HAP-1 (cell line): ENCODE measurements around the gene GUCA2B.

Experiments used
- DNase-seq, 2 experiments: peaks; one replicate each; pipeline ENCODE4 v3.0.0-alpha.2; 2016 to 2020; ENCODE audit warnings: low spot score in 2 of 2
- H3K27me3 ChIP-seq: fragments of 250-450 bp; sonication (Bioruptor Pico); 2 replicates; pipeline ENCODE4 v1.5.1; 2020; ENCODE audit warnings: low read depth, mild to moderate bottlenecking, moderate library complexity
- H3K36me3 ChIP-seq: fragments of 250-450 bp; sonication (Bioruptor Pico); replicated peaks from 2 replicates; pipeline ENCODE4 v1.5.1; 2020; ENCODE audit warnings: mild to moderate bottlenecking
- H3K4me1 ChIP-seq: fragments of 250-450 bp; sonication (Bioruptor Pico); 2 replicates; pipeline ENCODE4 v1.5.1; 2020; ENCODE audit warnings: mild to moderate bottlenecking
- H3K4me3 ChIP-seq: fragments of 250-450 bp; sonication (Bioruptor Pico); 2 replicates; pipeline ENCODE4 v1.5.1; 2020; ENCODE audit warnings: mild to moderate bottlenecking, moderate library complexity
- H3K9me3 ChIP-seq: fragments of 250-450 bp; sonication (Bioruptor Pico); 2 replicates; pipeline ENCODE4 v1.5.1; 2020; ENCODE audit warnings: mild to moderate bottlenecking, moderate library complexity
- in situ Hi-C: fragments of 300-500 bp; cut with MboI; formaldehyde crosslinking; loops from 3 replicates; pipeline ENCODE4 v1.14.3; 2020; ENCODE audit warnings: low sequenced_read_pairs, inconsistent platforms, mixed read lengths

GUCA2B gene

DNA sequence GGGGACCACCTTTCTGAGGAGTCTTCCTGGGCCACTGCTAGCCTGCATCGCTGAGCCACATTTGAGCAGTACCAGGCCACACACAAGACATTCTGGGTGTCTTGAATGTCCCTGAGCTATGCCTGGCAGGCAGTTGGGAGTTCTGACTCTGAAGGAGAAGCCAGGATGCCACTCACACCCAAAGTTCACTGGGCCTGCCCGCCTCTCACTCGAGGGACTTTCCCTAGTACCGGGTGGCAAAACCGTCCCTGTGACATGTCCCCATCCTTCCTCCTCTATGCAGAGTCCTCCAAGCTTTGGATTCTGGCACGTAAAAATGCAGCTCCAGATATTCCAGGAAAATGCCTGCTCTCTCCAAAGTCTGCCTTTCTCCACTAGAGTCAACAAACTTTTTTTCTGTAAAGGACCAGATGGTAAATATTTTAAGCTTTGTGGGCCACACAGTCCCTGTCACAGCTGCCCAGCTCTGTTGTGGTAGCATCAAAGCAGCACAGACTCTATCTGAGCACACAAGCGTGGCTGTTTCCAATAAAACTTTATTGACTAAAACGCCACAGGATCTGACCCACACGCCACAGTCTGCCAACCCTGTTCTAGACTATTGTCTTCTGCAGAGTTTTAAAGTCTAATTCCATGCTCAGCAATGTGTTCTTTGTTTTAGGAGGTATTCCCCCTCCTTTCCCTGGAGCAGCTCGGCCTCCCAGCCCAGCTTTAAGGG, 19.2 kb upstream of the GUCA2B start:
- no peaks in the 10 kb centered on the region for H3K9me3 ChIP-seq
- no peak overlapping the region for H3K4me3 ChIP-seq
- H3K27me3 ChIP-seq = no peaks in the 10 kb centered on the region
- no peaks in the 10 kb centered on the region for H3K4me1 ChIP-seq
- in situ Hi-C loops = no loop called here
- DNase-seq = no peak
- H3K36me3 ChIP-seq = no peaks in the 10 kb centered on the region

DNA sequence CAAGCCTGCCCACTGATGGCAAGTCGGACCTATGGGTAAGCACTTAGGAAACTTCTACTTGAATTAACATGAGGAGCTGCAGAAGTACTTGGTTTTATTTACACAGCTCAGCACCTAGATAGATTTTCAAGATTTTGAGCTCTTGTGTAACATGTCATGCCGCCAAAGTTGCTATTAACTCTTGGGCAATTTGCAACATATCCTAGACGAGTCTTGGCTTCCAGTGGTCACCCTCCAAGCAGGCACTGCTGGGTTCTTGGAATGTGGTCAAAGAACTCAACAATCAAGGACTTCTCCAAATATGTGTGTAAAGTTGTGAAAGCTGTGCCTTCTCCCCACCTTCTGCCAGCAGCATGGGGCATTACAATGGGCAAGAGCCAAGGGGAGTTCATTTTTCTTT, 17.8 kb upstream of the GUCA2B start:
- Histone ChIP-seq H3K27me3 (peaks cover 4% of the 10 kb centered on the region), H3K9me3 (no peaks in the 10 kb centered on the region), H3K4me1 (no peaks in the 10 kb centered on the region), H3K36me3 (no peaks in the 10 kb centered on the region), H3K4me3 (no peak overlapping the region)
- DNase-seq = no peak
- in situ Hi-C loops = no loop called here

DNA sequence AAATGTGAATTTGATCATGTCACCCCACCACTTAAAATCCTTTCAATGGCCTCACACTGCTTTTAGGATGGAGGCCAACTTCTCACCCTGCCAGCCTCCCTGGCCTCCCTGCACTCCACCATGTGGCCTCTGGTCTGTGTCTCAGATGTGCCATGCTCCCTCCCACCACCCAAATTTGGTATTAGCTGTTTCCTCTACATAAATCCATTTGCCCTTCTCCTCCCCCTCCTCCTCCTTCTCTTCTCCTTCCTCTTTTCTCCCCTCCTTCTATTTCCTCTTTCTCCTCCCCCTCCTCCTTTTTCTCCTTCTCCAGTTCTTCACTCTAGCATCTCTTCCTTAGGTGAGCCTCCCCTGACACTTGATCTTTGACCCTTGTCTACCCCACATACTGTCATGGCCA, 16.7 kb upstream of the GUCA2B start:
- no peak for DNase-seq
- peaks cover 4% of the 10 kb centered on the region for H3K27me3 ChIP-seq
- no peaks in the 10 kb centered on the region for H3K9me3 ChIP-seq
- H3K4me1 ChIP-seq = no peaks in the 10 kb centered on the region
- no peak overlapping the region for H3K4me3 ChIP-seq
- no peaks in the 10 kb centered on the region for H3K36me3 ChIP-seq
- in situ Hi-C loops = no loop called here

DNA sequence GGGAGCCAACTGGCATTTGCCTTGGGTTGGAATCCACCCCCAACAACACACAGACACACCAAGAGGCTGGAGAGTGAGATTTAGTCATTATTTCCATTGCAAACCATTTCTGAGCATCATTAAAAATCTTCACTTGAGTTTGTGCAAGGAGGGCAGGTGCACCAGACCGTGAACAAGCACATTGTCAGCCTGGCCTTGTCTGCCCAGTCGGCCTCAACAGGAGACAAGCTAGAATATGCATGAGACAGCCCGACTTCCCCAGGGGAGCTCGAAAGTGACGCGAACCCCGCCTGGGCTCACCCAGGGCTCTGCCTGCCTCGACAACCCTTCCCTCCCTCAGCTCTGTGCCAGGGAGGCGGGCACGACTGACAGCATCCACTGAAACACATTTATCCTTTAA, 15.4 kb upstream of the GUCA2B start:
- Histone ChIP-seq H3K36me3 (no peaks in the 10 kb centered on the region), H3K4me1 (no peaks in the 10 kb centered on the region), H3K9me3 (no peaks in the 10 kb centered on the region), H3K4me3 (no peak overlapping the region), H3K27me3 (peaks cover 7% of the 10 kb centered on the region)
- DNase-seq = no peak
- in situ Hi-C loops = no loop called here

DNA sequence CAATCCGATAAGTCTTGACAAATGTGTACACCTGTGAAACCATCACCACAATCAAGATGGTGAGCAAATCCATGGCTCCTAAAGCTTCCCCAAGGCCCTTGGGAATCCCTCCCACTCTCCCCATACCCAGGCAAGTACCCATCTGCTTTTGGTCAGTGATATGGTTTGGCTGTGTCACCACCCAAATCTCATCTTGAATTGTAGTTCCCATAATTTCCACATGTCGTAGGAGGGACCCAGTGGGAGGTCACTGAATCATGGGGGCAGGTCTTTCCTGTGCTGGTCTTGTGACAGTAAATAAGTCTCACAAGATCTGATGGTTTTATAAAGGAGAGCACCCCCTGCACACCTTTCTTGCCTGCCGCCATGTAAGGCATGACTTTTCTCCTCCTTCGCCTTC, 14.6 kb upstream of the GUCA2B start:
- no peaks in the 10 kb centered on the region for H3K36me3 ChIP-seq
- H3K4me3 ChIP-seq = no peak overlapping the region
- DNase-seq = no peak
- peaks cover 12% of the 10 kb centered on the region for H3K27me3 ChIP-seq
- H3K9me3 ChIP-seq = no peaks in the 10 kb centered on the region
- in situ Hi-C loops = no loop called here
- no peaks in the 10 kb centered on the region for H3K4me1 ChIP-seq

DNA sequence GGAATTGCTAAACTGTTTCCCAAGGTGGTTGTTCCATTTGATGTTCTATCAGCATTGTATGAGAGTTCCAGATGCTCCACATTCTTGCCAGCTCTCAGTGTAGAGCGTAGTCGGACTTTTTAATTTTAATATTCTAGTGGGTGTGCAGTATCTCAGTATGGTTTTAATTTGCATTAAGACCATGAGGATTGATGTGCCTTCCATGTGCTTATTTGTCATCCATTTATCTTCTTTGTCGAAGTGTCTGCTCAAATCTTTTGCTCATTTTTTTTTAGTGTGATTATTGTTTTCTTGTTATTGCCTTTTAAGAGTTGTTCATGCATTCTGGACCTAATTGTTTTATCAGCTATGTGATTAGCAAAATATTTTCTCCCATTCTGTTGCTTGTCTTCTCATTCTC, 13.8 kb upstream of the GUCA2B start:
- peaks cover 12% of the 10 kb centered on the region for H3K27me3 ChIP-seq
- in situ Hi-C loops = no loop called here

DNA sequence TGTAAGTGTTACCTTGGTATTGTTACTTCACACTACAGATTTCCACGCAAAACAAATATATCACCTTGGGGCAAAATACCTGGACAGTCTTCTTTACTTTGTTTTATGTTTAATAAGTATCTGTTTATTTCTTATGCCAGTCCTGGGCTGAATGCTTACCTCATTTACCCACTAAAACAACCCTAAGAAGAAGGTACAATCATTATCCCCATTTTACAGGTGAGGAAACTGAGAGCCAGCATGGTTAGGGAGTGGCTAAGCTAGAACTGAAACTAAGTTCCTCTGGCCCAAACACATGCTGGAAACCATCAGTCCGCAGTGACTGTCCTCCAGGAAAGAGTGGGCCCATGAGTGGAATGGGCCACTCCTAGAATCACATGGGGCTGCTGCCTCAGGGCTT, 13.0 kb upstream of the GUCA2B start:
- H3K4me3 ChIP-seq = no peak overlapping the region
- H3K36me3 ChIP-seq = no peaks in the 10 kb centered on the region
- DNase-seq = no peak
- peaks cover 12% of the 10 kb centered on the region for H3K27me3 ChIP-seq
- in situ Hi-C loops = no loop called here
- H3K4me1 ChIP-seq = no peaks in the 10 kb centered on the region
- no peaks in the 10 kb centered on the region for H3K9me3 ChIP-seq

More for the DNA sequence above, 13.8 kb upstream of the GUCA2B start:
- Histone ChIP-seq H3K4me1 (no peaks in the 10 kb centered on the region), H3K4me3 (no peak overlapping the region), H3K36me3 (no peaks in the 10 kb centered on the region), H3K9me3 (no peaks in the 10 kb centered on the region)
- no peak for DNase-seq

DNA sequence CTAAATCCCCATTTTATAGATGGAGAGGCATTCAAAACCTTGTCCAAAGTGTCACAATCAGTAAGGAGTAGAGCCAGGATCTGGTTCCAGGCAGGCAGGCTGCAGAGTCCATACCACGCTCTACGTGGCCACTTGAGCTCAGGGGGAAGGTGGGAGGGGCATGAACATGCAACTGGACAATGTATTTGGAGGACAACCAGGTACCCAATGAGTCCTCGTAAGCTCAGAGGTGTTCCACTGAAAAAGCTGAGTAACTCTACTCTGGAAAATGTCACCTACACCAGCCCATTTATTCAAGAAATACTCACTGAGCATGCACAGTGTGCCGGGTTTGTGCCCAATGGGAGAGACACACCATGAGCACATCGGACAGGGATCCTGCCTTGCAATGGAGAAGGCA, 11.2 kb upstream of the GUCA2B start:
- H3K27me3 ChIP-seq = peaks cover 12% of the 10 kb centered on the region
- in situ Hi-C loops = no loop called here
- no peaks in the 10 kb centered on the region for H3K4me1 ChIP-seq
- no peak overlapping the region for H3K4me3 ChIP-seq
- no peaks in the 10 kb centered on the region for H3K9me3 ChIP-seq
- DNase-seq = no peak
- H3K36me3 ChIP-seq = no peaks in the 10 kb centered on the region

DNA sequence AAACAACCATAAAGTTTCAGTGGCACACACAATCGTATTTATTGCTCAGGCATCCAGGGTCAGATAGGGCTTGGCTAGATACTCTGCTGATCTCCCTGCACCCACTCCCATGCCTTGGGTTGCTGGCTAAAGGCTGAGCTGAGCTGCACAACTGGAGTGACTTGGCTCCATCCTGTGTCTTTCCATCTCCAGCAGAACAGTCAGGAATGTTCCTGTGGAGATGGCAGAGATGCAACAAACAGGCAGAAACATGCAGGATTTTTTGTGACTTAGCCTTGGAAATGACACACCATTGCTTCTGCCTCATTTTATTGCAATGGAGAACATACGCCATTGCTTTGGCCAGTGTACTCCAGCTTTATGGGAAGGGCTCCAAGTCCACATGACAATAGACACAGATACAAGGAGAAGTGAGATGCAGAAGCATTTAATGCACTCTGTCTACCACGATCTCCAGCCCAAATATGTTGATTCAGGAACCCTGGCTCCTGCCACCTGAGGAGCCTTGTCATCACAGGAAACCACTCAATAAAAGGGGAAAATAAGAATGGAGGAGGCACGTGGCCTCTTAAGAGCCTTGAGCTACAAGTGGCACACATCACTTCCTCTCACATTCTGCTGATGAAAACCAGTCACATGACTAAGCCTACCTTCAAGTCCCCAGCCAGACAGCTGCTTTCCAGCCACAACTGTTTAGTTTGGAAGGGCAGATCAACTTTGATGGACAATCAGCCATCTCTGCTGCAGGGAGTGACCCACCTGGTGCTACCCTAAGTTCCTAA, 10.1 kb upstream of the GUCA2B start:
- H3K4me1 ChIP-seq = no peaks in the 10 kb centered on the region
- no peaks in the 10 kb centered on the region for H3K9me3 ChIP-seq
- H3K36me3 ChIP-seq = no peaks in the 10 kb centered on the region
- peaks cover 12% of the 10 kb centered on the region for H3K27me3 ChIP-seq
- DNase-seq = no peak
- no peak overlapping the region for H3K4me3 ChIP-seq
- in situ Hi-C loops = no loop called here

DNA sequence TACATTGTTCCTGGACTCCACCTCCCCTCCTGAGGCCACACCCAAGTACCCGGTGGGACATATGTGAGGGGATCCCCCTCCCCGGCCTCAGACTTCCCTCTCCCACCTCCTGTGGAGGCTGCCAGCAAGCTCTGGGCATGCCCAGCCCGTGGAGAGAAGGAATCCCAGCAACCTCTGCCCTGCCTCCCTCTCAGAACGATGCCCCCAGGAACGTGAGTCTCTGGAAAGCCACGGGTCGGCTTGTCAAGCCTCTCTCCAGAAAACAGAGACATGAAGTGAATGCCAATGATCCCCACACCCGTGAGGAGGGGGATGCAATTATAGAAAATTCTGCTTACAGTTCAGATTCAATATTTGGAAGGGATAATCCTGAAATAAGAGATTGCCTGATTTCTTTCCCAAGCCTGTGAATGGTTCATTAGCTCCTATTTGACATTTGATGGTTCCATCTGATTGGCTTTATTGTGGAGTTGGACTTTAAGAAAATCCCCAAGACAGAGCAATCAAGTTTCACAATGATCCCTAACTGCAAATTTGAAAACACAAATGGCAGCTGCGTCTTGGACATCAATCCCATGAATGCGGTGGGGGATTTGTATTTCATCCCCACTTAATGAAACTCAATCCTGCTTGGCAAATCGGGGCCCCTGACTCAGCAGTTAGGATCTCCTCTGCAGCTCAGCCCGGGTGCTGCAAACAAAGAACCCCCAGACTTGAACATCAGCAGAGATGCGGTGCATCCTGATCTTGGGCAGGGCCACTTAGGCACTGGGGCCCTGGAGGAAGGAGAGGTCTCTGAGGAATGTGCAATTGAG, 9.1 kb upstream of the GUCA2B start:
- in situ Hi-C loops = no loop called here
- H3K4me3 ChIP-seq = no peak overlapping the region
- no peaks in the 10 kb centered on the region for H3K4me1 ChIP-seq
- peaks cover 12% of the 10 kb centered on the region for H3K27me3 ChIP-seq
- DNase-seq = no peak
- no peaks in the 10 kb centered on the region for H3K9me3 ChIP-seq
- H3K36me3 ChIP-seq = no peaks in the 10 kb centered on the region

DNA sequence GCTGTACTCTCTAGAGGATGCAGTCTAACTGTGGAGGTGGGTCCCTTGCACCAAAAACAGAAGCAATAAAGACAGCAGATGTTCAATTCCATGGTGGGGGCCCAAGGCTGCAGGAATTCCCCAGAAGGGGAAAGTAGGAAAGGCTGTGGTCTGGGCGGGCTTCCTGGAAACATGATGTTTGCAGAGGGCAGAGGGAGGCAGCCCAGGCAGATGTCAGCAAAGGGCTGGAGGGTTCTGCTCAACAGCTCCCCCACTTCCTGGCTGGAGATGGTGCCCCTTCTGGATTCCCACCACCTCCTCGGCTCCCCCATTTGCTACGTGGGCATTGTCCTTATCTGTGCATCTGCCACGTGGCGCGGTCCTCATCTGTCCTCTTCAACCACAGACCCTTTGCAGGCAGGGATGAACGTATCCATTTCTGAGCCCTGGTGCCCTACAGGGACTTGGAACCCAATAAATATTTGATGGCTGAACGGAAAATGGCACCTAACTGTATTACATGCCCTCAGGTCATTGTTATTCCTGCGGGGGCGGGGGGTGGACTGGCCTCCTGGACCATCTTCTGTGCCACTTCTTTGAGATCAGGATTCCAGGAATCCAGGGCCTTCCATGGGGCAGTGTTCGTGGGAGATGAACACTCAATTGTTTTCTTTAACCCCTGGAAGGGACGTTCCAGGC, 8.4 kb upstream of the GUCA2B start:
- in situ Hi-C loops = no loop called here
- H3K4me3 ChIP-seq = no peak overlapping the region
- H3K27me3 ChIP-seq = peaks cover 9% of the 10 kb centered on the region
- no peaks in the 10 kb centered on the region for H3K9me3 ChIP-seq
- no peaks in the 10 kb centered on the region for H3K36me3 ChIP-seq
- H3K4me1 ChIP-seq = no peaks in the 10 kb centered on the region
- DNase-seq = no peak

DNA sequence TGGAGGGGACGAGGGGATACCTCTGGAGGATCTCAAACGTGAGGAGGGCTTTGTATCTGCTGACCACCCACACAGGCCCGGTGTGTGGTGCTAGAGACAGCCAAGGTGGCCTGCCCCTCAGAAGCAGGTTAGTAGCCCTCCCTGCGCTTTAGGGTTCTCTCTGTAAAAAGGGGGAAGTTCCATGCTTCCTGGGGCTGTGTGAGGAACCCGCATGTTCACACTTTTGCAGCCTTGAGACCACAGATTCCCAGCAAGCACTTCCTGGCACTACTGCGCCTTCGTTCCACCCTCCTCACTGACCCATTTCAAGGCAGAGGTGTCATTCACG, 7.9 kb upstream of the GUCA2B start:
- Histone ChIP-seq H3K36me3 (no peaks in the 10 kb centered on the region), H3K9me3 (no peaks in the 10 kb centered on the region), H3K27me3 (peaks cover 9% of the 10 kb centered on the region), H3K4me3 (no peak overlapping the region), H3K4me1 (no peaks in the 10 kb centered on the region)
- in situ Hi-C loops = no loop called here
- no peak for DNase-seq

DNA sequence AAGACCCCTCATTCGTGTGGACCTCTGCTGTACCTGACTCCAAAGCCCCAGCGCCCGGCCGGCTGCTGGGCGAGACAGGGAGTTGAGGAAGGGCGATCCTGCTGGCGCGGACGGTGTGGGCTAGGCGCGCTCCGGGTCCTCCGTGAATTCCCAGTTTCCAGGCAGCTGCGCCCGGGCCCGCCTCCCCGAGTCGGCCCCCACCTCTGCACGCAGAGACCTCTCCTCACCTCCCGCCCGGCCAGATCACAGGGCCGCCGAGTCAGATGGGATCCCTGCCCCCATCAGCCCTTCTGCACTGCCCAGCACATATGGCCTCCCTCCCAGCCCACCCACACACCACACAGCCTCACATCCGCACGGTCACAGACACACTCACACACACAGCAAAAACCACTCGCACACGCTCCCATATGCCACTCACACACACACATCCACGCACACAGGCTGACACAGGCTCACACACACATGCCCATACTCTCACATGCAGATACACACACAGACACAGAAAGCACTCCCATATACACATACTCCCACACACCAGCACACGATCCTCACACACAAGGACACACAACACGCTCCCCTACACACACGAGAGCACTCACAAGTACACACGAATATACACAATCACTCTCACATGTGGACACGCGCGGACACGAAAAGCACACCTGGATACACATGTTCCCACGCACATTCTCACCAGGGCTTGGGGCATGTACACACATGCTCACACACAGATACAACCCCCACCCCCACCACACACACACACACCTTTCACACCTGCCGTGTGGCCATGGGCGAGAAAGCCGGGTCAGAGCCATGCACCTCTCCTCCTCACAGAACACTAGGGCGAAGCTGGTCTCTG, 7.2 kb upstream of the GUCA2B start:
- DNase-seq = no peak
- Histone ChIP-seq H3K27me3 (peaks cover 9% of the 10 kb centered on the region), H3K9me3 (no peaks in the 10 kb centered on the region), H3K4me3 (no peak overlapping the region), H3K36me3 (no peaks in the 10 kb centered on the region), H3K4me1 (no peaks in the 10 kb centered on the region)
- in situ Hi-C loops = no loop called here
